Measurements from ENCODE around the gene CRTC1. TPM values are rescaled to one million over a fixed set of nuclear protein-coding genes. Genes with fewer than 3 reads are reported as not detected.
"Not testable (repeated sequence)": the region's sequence is repeated elsewhere in the genome, so short reads cannot be mapped to it uniquely, and the experiment has no call there.

The CRTC1 gene
- total RNA-seq, 1 donor from 2014 or later = 0.79 TPM

DNA sequence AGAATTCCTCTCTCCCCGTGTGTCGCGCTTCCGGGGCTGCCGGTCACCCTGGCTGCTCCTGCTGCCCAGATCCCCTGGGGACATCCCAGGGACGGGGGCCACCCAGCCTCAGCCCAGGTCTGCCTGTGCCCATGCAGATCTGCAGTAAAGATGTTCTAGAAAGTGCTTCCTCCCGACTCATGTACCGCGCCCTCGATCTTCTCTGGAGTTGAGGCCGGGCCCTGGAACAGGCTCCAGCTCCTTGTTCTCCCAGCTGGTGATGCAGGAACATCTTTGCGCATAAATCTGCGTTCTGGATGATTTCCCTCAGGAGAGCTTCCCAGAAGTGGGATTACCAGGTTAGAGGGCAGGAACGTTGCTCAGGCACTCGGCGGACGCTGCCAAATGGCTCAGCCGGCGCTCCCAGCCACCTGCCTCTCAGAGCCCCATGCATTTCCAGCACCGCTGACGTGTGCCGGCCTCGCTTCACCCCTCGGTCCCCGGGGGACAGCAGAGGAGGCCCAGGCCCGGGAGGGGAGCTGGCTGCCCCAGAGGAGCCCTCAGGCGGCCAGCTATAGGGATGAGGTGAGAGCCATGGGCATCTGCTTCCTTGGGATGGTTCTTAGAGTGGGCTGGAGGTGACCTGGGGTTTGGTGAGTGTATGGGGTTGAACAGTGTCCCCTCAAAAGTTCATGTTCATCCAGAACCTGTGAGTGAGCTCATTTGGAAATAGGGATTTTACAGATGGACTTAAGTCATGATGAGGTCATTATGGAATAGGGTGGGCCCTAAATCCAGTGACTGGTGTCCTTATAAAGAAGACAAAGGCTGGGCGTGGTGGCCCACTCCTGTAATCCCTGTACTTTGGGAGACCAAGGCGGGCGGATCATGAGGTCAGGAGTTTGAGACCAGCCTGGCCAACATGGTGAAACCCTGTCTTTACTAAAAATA lies 42.6 kb downstream of the CRTC1 start:
- no peak for DNase-seq (ENCODE audit: low read depth in 2 of 2)

DNA sequence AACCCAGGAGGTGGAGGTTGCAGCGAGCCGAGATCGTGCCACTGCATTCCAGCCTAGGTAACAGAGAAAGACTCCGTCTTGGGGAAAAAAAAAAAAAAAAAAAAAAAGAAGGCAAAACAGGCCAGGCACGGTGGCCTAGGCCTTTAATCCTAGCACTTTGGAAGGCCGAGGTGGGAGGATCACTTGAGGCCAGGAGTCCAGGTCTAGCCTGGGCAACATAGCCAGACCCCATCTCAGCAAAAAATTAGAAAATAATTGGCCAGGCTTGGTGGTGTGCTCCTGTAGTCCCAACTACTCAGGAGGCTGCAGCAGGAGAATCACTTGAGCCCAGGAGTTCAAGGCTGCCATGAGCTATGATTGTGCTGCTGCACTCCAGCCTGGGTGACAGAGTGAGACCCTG lies 43.4 kb downstream of the CRTC1 start:
- no peak for DNase-seq (ENCODE audit: low read depth in 2 of 2)

DNA sequence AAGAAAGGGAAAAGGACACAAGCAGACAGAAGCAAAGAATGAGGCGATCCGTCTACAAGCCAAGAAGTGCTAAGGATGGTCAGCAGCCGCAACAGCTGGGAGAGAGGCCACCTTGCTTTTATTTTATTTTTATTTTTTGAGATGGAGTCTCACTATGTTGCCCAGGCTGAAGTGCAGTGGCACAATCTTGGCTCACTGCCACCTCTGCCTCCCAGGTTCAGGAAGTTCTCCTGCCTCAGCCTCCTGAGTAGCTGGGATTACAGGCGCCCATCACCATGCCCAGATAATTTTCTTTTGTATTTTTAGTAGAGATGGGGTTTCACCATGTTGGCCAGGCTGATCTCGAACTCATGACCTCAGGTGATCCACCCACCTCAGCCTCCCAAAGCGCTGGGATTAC lies 44.1 kb downstream of the CRTC1 start:
- DNase-seq (ENCODE audit: low read depth in 2 of 2) = not testable (repeated sequence)

DNA sequence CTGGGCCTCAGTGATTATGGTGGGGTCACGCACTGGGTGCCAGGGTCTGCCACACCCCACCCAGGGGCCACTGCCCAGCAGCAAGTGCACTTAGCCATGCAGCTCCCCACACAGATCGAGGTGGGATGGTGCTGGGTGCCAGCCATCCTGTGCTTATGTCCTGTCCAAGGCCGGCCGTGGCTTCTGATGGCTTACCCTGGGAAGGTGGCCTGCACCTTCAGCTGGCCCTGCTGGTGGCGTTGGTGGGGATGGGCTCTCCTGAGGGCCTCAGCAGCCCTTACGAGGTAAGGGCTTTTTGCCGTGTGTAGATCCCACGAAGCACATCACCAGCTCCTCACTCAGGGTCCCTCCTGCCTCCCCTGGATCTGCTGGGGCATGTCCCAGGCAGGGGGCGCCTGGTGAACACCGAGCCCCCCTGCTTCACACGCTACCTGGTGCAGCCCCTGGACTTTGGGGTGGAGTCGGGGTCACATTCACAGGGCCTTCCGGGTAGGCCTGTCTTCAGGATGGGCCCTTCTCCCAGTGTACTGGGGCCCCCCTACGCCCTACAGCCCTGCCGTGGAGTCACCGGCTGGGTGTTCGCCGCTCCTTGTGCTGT lies 46.6 kb downstream of the CRTC1 start:
- no peak for DNase-seq (ENCODE audit: low read depth in 2 of 2)

DNA sequence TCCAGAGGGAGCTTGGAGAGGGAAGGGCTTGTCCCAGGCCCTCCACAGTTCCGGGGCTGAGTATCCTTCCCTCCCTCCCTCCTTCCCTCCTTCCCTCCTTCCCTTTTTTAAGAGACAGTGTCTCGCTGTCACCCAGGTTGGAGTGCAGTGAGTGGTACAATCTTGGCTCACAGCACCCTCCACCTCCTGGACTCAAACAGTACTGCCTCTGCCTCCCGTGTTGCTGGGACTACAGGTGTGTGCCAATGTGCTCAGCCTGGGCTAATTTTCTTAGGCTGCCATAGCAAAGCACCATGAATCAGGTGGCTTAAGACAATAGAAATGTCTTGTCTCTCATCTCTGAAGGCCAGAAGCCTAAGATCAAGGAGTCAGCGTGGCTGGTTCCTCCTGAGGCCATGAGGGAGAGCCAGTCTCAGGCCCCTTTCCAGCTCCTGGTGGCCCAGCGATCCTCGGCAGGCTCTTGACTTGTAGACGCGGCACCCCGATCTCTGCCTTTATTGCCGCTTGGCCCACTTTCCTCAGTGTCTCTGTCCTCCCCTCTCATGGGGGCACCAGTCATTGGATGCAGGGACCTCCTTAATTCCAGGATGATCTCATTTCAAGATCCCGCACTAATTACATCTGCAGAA lies 47.5 kb downstream of the CRTC1 start:
- no peak for DNase-seq (ENCODE audit: low read depth in 2 of 2)

DNA sequence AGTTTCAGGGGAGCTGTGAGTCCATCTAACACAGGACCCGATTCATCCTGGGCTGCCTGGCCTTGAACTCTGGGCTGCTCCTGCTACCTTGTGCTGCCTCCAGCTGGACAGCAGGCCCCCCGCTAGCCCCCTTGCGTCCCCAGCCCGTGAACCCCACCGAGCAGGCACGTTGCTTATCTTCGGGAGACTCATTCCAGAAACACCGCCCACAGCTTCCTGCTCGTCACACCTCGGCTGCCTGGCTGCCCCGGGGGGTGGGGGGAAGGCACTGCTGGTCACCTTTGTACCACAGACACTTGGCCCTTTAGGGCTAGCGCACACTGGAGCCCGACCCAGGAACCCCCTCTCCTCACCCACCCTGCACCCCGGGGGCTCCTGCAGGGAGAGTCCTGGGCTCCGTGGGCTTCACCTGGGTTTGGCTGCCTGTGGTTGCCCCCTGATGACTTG lies 48.1 kb downstream of the CRTC1 start:
- peak in 1 of 2 donors; percentile 30 for DNase-seq (ENCODE audit: low read depth in 2 of 2)

DNA sequence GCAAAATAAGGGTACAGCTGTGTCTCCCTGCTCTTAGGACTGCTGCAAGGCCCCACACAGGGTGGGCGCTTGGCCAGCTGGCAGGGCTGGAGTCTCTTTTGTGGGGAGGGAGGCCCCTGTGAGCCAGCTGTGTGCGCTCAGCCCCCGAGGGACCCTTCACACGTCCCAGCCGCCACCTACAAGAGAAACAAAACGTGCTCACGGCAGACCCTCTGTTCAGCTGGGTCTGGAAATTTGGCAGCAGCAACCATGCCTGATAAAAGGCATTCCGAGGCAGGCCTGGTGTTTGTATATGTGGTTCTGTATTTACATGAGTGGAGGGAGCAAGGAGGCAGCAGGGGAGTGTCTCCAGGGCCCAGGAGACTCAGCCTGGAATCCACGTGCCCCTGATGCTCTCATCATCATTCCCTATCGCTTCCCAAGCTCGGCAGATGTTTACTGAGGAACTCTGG lies 49.7 kb downstream of the CRTC1 start:
- DNase-seq (ENCODE audit: low read depth in 2 of 2) = no peak

DNA sequence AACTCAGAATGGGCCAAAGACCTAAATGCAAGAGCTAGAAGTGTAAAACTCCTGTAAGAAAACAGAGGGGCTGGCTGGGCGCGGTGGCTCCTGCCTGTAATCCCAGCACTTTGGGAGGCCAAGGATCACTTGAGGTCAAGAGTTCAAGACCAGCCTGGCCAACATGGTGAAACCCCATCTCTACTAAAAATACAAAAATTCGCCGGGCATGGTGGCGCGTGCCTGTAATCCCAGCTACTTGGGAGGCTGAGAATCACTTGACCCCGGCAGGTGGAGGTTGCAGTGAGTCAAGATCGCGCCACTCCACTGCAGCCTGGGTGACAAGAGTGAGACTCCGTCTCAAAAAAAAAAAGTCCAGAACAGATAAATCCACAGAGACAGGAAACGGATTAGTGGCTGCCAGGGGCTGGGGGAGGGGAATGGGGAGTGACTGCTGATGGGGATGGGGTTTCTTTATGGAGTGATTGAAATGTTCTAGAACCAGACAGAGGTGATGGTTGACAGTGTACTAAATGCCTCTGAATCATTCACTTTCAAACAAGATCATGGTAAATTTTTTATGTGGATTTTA lies 50.4 kb downstream of the CRTC1 start:
- DNase-seq (ENCODE audit: low read depth in 2 of 2) = not testable (repeated sequence)

DNA sequence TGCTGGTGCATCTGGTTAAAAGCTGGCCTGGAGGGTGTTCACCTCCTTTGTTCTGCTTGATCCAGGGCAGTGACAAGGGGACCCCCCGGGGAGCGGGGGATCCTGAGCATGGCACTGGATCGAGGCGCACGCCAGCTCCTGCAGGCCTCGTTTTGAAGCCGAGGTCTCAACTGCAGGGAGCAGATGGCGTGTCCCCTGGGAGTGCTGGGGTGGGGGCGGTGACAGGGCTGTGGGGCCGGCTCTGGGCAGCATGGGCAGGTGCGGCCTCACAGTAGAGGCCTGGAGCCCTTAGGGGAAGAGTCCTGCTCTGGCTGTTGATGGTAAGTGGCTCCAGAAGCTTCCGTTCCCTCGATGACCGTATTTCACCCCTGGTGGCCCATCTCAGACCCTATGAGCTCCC lies 51.8 kb downstream of the CRTC1 start:
- DNase-seq (ENCODE audit: low read depth in 2 of 2) = no peak

DNA sequence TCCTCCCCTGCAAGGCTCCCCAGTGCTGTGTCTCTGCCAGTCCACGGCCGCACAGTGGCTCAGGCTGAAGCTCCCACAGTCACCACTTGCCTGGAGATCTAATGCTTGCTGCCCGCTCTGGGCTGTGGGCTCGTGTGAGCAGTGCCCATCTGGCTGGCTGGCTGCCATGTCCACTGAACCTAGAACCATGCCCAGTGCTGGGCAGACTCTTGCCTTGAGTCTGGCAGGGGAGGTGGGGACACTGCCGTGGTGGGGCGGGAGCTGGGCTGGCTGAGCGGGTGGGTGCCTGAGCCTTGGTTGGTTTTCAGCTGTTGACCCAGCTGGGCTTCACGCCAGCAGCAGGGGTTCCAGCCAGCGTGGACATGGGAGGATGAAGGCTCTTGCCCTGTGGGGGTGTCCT lies 52.3 kb downstream of the CRTC1 start:
- DNase-seq (ENCODE audit: low read depth in 2 of 2) = no peak

DNA sequence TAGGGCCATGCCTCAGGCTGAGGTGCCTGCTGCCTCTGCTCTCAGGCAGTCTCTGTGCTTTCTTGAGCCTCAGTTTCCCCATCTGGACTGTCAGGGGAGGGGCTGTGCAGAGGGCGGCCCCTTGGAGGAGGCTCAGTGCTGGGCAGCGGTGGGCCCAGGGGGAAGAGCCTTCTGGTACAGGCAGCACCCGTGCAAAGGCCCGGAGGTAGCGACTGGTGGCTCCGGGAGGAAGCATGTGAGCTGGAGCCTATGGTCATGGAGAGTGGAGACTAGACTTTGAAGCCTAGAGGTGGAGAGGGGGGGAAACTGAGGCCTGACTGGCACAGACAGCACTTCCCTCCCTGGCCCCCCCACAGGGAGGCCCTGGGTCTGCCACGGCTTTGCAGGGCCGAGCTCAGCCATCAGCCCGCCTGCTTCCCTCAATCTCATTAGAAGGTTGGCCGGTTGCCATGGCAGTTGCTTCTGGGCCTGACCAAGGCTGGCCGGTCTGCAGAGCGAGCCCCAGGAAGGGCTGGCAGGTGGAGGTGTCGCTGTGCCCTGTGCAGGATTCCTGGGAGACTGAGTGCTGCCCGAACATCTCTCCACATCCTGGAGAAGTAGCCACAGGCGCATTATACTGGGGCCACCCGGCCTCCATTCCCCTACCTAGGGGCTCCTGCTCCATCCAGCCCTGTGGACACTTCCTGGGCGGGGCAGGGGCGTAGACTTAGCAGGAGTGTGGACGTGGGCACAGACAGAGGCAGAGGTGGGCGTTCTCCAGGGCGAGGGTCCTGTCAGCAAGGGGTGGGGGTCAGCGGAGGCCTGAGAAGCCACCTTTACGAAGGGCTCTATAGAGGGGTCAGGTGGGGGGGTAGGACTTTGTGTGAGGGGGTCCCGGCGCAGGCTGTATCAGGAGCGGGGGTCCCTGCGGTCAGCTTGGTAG lies 53.2 kb downstream of the CRTC1 start:
- DNase-seq (ENCODE audit: low read depth in 2 of 2) = no peak

DNA sequence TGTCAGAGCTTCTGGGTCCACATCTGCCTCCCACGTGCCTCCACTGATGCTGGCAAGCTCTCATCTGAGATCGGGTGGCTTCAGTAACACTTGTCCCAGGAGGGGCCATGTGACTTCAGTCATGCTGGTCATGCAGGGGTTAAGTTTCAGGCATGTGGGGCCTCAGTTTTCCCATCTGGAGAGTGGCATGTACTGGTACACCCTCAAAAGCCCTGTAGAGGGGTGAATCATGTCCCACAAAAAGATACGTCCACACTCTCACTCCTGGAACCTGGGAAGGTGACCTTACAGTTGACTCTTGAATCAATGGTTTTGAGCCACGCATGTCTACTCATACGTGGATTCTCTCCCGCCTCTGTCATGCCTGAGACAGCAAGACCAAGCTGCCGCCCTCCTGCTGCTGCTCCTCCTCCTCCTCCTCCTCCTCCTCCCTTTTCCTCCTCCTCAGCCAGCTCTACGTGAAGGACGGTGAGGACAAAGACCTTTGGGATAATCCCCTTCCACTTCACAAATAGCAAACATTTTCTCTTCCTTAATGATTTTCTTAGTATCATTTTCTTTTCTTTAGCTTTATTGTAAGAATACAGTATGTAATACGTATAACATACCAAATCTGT lies 54.0 kb downstream of the CRTC1 start:
- DNase-seq (ENCODE audit: low read depth in 2 of 2) = no peak

DNA sequence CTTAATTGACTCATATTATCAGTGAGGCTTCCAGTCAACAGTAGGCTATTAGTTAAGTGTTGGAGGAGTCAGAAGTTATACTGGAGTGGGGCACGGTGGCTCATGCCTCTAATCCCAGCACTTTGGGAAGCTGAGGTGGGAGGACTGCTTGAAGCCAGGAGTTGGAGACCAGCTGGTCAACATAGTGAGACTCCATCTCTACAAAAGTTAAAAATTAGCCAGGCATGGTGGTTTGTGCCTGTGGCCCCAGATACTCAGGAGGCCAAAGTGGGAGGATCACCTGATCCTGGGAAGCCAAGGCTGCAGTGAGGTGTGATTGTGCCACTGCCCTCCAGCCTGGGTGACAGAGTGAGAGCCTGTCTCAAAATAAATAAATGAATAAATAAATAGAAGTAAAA lies 54.5 kb downstream of the CRTC1 start:
- no peak for DNase-seq (ENCODE audit: low read depth in 2 of 2)

DNA sequence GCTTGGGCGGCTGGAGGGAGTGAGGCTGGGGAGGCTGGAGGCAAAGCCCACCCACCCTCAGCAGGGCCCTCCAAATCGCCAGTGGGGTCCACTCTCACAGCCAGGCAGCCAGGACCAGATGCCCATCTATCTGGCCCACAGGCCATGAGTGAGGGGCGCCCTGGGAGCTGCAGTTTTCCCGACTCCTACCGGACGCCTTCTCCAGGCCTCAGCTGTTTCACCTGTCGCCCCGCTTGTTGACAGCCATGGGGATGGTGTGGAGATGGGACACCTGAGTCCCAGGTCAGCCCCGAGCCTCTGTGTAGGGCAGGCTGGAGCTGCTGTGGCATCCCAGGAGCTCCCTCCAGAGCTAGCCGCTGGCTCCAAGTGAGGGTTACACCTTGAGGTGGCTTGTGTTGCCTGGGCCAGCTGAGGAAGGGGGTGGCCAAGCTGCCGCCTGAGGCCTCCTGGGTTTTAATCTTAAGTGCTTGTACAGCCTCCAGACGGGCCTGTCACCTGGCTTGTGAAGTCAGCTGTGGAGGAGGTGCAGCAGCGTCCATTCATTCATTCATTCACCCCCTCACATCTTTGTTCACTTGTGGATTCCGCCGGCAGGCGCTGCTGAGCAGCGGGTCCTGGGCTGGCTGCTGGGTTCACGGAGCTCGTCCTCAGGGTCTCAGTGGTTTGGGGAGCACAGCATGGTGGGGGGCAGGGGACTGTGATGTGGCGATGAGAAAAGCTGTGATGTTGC lies 55.6 kb downstream of the CRTC1 start:
- DNase-seq (ENCODE audit: low read depth in 2 of 2) = no peak

DNA sequence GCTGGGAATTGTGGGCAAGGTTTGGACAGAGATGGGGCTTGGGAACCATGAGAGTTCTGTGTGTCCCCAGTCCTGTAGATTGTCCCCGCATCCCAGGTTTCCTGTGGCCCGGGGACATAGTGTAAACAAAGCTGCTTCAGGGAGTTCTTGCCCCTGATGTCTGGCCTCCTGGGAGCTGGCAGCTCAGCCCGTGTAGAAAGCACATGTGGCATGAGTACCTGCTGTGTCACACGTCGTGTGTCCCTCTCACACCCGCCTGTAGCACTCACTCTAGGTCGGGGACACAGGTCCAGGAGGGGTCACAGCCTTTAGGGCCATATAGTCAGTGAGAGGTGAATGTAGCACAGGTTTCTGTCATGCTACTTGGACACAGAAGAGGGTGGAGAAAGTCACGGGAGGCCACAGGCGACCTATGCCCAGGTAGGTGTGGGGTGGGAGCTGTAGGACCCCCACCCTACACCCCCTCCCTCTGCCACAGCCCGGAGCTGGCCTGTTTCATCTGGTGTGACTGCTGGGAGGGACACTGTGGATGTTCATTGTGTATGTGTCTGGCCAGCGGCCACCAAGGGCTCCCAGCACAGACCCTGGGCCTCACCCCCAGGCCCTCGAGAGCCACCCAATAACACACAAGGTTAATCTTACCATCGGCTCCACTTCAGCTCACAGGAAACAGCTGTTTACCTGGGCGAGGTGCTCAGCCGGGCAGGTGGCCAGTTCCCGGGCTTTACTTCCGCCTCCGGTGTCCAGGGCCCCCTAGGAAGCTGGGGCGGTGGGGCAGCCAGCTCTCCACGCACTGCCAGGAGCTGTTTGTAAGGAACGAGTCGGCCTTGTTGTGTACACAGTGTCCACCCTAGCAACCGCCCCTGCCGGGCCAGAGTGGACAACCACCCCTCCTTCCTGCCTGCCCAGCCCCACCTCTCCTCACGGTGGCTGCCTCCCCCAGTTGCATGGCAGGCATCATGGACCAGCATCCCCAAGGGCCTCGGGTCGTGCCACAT lies 57.9 kb downstream of the CRTC1 start:
- DNase-seq (ENCODE audit: low read depth in 2 of 2) = peak; percentile 49 to 81

DNA sequence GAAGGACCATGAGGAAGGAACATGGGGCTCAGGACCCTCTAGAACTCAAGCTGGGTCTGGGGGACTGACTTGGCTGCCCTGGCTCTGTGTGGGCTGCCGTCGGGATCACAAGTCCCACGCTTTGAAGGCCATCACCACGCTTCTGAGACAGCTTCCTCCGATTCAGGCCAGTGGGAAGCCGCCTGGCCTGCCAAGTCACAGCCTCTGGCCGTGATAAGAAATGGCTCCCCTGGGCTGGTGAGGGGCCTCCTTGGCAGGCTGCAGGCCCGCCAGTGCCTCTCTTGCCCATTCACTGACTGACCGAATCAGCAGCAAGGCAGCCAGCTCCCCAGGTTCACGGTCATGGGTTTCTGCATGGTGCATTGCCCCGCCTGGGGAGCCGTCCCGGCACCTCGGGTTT lies 58.8 kb downstream of the CRTC1 start:
- no peak for DNase-seq (ENCODE audit: low read depth in 2 of 2)

DNA sequence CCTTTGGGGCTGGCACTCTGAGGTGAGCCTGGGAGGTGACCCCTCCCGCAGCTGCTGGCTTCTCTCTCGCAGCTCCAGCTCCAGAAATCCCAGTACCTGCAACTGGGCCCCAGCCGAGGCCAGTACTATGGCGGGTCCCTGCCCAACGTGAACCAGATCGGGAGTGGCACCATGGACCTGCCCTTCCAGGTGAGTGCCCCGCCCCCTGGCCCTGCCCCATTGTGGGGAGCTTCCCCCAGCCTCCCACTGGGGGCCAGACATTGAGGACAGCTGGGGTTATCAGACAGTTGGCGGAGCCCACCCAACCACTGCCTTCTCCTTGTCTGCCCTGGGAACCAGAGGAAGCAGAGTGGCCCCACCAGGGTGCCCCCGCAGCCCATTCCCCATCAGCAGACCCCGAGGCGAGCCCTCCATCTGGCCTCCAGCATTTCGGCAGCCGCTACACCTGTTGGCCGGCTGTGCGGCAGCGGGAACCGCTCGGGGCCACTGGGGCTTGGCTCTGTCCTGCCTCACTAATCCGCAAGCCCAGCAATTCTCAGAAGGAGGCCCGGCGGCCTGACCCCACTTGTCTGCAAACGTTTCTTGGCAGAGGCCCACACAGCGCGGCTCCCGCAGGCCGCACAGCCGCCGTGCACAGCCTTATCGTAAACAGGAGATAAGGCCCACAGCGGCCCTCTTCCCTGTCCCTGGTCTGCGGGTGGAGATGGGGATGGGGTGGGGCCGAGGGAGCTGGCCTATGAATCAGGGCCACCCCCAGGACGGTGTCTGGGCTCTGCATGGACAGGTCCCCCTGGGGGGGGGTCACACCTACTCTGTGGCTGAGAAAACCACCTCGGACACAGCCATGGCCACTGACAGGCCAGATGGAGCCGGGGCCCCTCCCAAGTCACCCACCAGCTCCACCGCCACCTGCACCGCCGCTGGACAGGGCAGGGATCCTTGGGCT lies 59.6 kb downstream of the CRTC1 start:
- DNase-seq (ENCODE audit: low read depth in 2 of 2) = no peak
